H1 (cell line): ENCODE data around the gene RORB. TPM values are rescaled to one million over a fixed set of nuclear protein-coding genes. Genes with fewer than 3 reads are reported as not detected.

ENCODE experiments used
- ASH2L ChIP-seq: fragments of 200-600, 300-600 bp; sonication (generic); IDR thresholded peaks from one replicate; pipeline ENCODE4 v1.7.1; 2017; ENCODE audit warnings: low read length
- CBX5 ChIP-seq: fragments of 300-800, 300-1000 bp; sonication (generic); IDR thresholded peaks from 2 replicates; pipeline ENCODE4 v1.7.1; 2016; ENCODE audit warnings: antibody characterized with exemption, low read length, low read depth
- CEBPB ChIP-seq: IDR thresholded peaks from 2 replicates; pipeline ENCODE4 v1.6.1; 2012; ENCODE audit warnings: low read depth, low read length
- CHD7 ChIP-seq: fragments of 300-600 bp; sonication (generic); IDR thresholded peaks from 2 replicates; pipeline ENCODE4 v1.7.1; 2012; ENCODE audit warnings: low read length, moderate library complexity, mild to moderate bottlenecking, inconsistent platforms; ENCODE audit not compliant: insufficient replicate concordance
- KDM5A ChIP-seq: fragments of 200-600 bp; IDR thresholded peaks from 2 replicates; pipeline ENCODE4 v1.7.1; 2012; ENCODE audit warnings: mild to moderate bottlenecking, low read length, inconsistent platforms, mixed read lengths
- NRF1 ChIP-seq: IDR thresholded peaks from 2 replicates; pipeline ENCODE4 v1.6.1; 2011; ENCODE audit warnings: mild to moderate bottlenecking, low read depth, low read length, improper control_type of control experiment
- POLR2AphosphoS5 ChIP-seq: IDR thresholded peaks from 2 replicates; pipeline ENCODE4 v1.6.1; 2011; ENCODE audit warnings: low read depth, low read length
- RNF2 ChIP-seq: fragments of 200-900, 300-1000 bp; sonication (generic); IDR thresholded peaks from 2 replicates; pipeline ENCODE4 v1.7.1; 2016; ENCODE audit warnings: borderline replicate concordance, low read depth, mild to moderate bottlenecking, antibody characterized with exemption, low read length; ENCODE audit not compliant: poor library complexity, severe bottlenecking; ENCODE audit errors: missing control alignments
- SUZ12 ChIP-seq: fragments of 200-600 bp; sonication (generic); IDR thresholded peaks from 2 replicates; pipeline ENCODE4 v1.6.1; 2012; ENCODE audit warnings: mild to moderate bottlenecking, inconsistent platforms, low read length, moderate library complexity, mixed read lengths
- ZNF274 ChIP-seq: IDR thresholded peaks from 2 replicates; pipeline ENCODE4 v1.7.0; 2012; ENCODE audit warnings: low read length, borderline replicate concordance; ENCODE audit errors: extremely low read depth
- polyA plus RNA-seq, 7 experiments: library from polyadenylated mRNA; depleted of rRNA in 3 of 7; stranded (reverse) in 5 of 7; unstranded in 2 of 7; fragments of >200 nt in 5 of 7; fragments of 200-250 nt in 2 of 7; gene quantifications; 1 replicate in 5 of 7; 2 replicates in 1 of 7; 4 replicates in 1 of 7; pipeline versions ENCODE4 v1.2.1 to v1.2.3, GENCODE V29; 2011 to 2013; ENCODE audit warnings: missing spikeins in 2 of 7, mixed read lengths in 2 of 7
- total RNA-seq: library from RNA; stranded (reverse); fragmentation: NEBNext Ultra II Directional; extraction: Animal tissue kit (Norgen Biotek cat#: 25700); gene quantifications from 2 replicates; pipeline ENCODE4 v1.2.1, GENCODE V29; 2021

RORB gene
- total and polyA plus RNA-seq, 2 of the 8 experiments (the other 6 are each of a cell fraction or from before 2014, with no cell fraction given) = 2.3 to 7.1 TPM

DNA sequence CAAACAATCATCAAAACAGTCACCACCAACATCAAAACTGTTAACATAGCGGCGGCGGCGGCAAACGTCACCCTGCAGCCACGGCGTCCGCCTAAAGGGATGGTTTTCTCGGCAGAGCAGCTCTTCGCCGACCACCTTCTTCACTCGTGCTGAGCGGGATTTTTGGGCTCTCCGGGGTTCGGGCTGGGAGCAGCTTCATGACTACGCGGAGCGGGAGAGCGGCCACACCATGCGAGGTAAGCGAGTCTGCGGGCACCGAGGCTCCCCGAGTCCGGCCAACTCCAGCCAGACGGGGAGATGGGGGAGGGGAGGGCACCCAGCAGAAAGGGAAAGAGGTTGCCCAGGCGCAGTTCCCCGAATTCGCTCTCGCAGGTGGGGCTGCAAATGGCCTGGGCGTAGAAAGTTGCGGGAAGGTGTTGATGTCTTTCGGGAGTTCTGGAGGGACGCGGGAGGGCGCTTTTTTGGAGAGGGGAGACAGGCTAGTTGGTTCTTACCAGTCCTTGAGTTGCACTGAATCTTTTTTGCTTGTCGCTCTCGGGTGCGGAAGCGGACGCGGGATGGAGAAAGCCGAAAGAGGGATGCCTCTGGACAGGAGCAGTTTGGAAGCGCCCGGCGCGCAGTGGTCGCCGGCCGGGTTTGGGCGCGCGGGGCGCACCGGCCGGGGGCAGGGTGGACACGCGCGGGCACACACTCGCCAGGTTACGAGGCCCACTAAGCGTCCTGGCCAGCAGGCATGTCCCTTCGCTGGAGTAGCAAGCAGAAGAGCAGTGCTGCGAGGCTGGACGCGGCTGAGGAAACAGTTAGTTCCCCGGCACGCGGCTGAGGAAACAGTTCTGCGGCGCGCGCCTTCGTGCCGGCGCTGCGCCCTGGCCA is 849 bp downstream of the RORB start (continued):
- TF ChIP-seq CHD7 (no peak), KDM5A (no peak), CEBPB (no peak), NRF1 (no peak), CBX5 (no peak), SUZ12 (peak; percentile 72), ASH2L (peak; percentile 97), RNF2 (peak; percentile 84), POLR2AphosphoS5 (no peak), ZNF274 (no peak)
